NT2/D1 (cell line): ENCODE results near the gene SPINDOC.

Experiments used
- SUZ12 ChIP-seq: IDR thresholded peaks from 2 replicates; pipeline ENCODE4 v1.6.1; 2011; ENCODE audit not compliant: insufficient read length, insufficient read depth; ENCODE audit errors: extremely low read depth
- ZNF274 ChIP-seq: IDR thresholded peaks from 2 replicates; pipeline ENCODE4 v1.6.1; 2011; ENCODE audit warnings: mild to moderate bottlenecking, low read depth, low read length

GRCh38 chr11:63826471-63827190 lies 13.4 kb downstream of the SPINDOC start:
- TF ChIP-seq ZNF274 = no peak
- no peak for TF ChIP-seq SUZ12
